ENCODE data around the gene CDC73.
"Not testable (repeated sequence)": the region's sequence is repeated elsewhere in the genome, so short reads cannot be mapped to it uniquely, and the experiment has no call there.

CDC73 gene

DNA sequence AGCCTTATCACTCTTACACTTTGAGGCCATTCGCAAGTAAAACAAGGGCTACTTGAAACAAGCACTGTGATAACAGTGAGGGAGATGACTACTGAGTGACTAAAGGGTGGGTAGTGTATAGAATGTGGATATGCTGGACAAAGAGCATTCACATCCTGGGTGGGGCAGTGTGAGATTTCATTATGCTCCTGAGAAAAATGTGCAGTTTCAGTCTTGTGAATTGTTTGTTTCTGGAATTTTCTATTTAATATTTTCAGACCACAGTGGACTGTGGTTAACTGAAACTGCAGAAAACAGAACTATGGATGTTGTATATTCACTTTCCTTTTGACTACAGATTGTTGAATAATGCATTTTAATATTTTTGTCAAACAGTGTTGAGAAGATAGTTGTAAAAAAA is 89.7 kb downstream of the CDC73 start:
- no peak for TF ChIP-seq GATA1 (IDR thresholded peaks at IDR 0.05; ENCODE audit: low read depth, low read length)
- TF ChIP-seq POLR2A (IDR thresholded peaks at IDR 0.05; ENCODE audit: low read length): no peak

DNA sequence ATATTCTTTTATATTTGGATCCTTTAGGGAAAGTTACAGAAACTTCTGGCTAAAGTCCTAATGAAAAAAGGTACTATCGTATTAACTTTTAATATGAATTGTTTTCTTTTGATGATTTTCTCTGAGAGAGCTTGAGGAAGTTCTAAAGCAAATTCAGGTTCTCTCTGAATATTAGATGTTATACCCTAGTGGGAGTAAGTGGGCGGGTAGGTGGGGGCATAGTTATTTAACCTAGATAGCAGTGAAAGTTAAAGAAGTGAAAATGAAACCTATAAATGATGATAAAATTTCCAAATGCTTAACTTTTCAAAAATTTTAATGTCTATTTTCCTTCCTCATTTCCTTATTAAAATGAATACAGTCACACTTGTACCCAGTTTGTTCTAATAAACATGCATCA is 90.8 kb downstream of the CDC73 start:
- TF ChIP-seq POLR2A (IDR thresholded peaks at IDR 0.05; ENCODE audit: low read length): no peak
- TF ChIP-seq GATA1 (IDR thresholded peaks at IDR 0.05; ENCODE audit: low read depth, low read length): no peak
- no peak for DNase-seq

More for the DNA sequence above, 89.7 kb downstream of the CDC73 start:
- DNase-seq: no peak

DNA sequence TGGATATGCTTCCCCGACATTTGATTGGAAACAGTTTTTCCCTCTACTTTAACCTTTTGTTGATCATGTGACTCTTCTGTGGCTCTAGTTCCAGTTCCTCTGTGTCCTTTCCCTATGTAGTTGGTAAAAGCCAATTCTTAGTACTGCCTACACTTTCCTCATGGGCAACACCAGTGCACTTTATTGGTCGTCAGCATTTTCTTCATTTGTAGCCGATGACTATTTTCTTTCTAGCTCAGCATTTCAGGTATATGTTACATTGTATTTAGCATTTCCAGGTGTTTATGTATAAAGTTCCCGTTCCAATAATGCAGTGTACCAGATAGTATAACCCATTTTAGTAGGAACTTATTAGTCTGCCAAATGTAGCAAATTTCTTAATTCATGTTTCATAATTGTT is 92.2 kb downstream of the CDC73 start:
- no peak for TF ChIP-seq GATA1 (IDR thresholded peaks at IDR 0.05; ENCODE audit: low read depth, low read length)
- TF ChIP-seq POLR2A (IDR thresholded peaks at IDR 0.05; ENCODE audit: low read length): no peak
- no peak for DNase-seq

DNA sequence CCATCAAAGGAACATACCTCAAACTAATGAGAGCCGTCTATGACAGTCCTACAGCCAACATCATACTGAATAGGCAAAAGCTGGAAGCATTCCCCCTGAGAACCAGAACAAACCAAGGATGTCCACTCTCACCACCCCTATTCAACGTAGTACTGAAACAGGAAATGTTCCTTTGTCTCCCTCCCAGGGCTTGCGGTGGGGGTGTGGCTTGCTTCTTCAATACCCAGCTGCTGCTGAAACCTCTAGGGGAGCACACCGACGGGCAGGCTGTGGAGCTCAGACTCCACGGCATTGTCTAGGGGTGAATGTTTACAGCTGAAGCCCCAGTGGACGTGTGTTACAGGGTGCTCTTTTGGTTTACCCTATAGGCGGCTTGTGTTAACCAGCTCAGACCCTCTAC is 95.1 kb downstream of the CDC73 start:
- no peak for DNase-seq
- TF ChIP-seq GATA1 (IDR thresholded peaks at IDR 0.05; ENCODE audit: low read depth, low read length): no peak
- TF ChIP-seq POLR2A (IDR thresholded peaks at IDR 0.05; ENCODE audit: low read length): no peak

DNA sequence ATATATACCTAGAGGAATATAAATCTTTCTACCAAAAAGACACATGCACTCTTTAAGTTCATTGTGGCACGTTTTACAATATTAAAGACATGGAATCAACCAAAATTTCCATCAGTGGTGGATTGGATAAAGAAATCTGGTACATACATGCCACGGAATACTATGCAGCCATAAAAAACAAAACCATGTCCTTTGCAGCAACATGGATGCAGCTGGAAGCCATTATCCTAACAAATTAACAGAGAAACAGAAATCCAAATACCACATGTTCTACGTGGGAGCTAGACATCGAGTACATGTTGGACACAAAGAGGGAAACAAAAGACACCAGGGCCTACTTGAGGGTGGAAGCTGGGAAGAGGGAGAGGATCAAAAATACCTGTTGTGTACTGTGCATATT is 97.6 kb downstream of the CDC73 start:
- TF ChIP-seq GATA1 (IDR thresholded peaks at IDR 0.05; ENCODE audit: low read depth, low read length) (no peak), POLR2A (IDR thresholded peaks at IDR 0.05; ENCODE audit: low read length) (no peak)
- DNase-seq: no peak

DNA sequence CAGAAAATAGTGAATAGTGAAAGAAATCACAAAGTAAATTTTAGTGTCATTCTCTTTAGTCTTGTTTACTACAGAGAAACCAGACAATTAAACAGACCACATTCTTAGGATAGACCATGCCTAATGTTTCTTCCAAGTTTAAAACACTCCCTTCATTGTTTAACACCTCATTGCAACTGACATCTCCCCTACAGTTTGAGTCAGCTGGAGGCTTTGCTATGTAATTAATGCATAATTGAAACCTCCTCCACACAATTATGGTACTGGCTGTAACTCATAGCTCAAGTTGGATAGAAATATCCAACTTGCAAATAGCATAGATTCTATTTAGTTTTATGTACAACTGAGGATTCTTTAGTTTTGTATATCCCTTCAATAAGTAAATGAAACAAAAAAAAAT is 99.8 kb downstream of the CDC73 start:
- TF ChIP-seq POLR2A (IDR thresholded peaks at IDR 0.05; ENCODE audit: low read length) (no peak), GATA1 (IDR thresholded peaks at IDR 0.05; ENCODE audit: low read depth, low read length) (no peak)
- DNase-seq: no peak

DNA sequence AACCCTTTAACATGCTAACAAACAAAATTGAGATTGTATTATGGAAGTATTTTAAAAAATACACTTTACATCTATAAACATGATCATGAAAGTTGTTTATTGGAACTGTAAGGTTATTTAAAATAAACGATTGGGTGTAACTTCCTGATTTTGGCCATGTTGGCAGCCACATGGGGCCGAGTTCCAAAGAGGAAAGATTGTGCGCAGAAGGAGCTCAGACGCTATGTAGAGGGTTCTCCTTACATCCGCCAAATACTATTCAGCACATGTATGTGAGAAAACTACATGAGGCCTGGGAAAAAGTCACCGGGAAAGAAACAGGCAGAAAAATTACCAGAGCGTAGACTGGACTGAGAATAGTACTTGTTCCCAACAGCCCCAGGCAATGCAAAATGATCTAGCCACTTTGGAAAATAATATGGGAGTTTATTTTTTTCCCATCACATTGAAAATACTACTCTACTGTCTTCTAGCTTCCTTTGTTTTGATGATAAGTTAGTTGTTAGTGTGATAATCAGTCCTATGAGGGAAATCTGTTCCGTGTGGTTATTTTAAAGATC is 100.3 kb downstream of the CDC73 start:
- TF ChIP-seq GATA1 (IDR thresholded peaks at IDR 0.05; ENCODE audit: low read depth, low read length): no peak
- TF ChIP-seq POLR2A (IDR thresholded peaks at IDR 0.05; ENCODE audit: low read length): no peak
- DNase-seq: no peak

DNA sequence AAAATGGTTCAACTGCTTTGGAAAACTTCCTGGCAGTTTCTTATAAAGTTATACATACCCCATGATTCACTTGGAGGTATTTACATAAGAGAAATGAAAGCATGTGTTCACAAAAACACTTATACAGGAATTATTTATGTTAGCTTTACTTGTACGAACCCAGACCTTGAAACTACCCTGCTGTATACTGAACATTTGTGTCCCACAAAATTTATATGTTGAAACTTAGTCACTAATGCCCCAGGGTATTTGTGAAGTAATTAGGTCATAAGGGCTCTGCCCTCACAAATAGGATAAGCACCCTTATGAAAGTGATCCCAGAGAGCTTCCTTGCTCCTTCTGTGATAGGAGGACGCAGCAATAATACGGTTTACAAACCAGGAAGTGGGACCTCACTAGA is 107.3 kb downstream of the CDC73 start:
- no peak for DNase-seq
- TF ChIP-seq POLR2A (IDR thresholded peaks at IDR 0.05; ENCODE audit: low read length): no peak
- TF ChIP-seq GATA1 (IDR thresholded peaks at IDR 0.05; ENCODE audit: low read depth, low read length): no peak

DNA sequence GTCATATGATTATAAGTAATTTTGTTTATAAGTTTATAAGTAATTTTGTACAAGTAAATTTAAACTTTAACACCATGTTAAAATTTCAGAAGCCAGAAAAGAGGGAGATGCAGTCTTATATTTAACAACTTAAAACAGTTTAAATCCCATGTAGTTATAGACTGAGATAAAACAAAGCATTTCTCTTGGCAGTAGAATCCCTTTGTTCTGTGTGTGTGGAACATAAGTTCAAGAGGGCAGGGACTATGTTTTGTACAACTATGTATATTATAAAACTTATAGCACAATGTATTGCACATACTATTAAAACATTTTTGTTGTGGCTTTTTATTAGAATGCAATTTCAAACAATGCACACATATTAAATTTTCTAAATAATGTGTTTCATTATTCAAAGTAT is 109.3 kb downstream of the CDC73 start:
- not testable (repeated sequence) for DNase-seq

DNA sequence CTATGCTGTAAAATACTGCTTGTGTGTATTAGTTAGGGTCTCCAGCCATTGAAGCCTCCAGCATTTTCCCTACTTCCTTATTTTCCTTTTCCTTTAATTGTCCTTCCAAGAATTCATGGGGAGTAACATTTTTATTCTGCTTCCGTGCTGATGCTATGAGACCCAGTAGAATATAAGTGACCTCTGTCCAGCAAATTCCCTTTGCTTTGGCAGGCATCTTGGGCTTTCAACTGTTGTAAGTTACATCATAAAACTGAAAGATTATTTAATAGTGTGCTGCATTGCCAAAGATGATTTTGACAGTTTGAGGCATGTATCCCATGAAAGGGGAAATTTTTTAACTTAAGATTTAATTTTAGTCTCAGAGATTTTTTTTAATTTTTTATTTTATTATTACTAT is 112.7 kb downstream of the CDC73 start:
- TF ChIP-seq GATA1 (IDR thresholded peaks at IDR 0.05; ENCODE audit: low read depth, low read length) (no peak), POLR2A (IDR thresholded peaks at IDR 0.05; ENCODE audit: low read length) (no peak)
- DNase-seq: no peak

DNA sequence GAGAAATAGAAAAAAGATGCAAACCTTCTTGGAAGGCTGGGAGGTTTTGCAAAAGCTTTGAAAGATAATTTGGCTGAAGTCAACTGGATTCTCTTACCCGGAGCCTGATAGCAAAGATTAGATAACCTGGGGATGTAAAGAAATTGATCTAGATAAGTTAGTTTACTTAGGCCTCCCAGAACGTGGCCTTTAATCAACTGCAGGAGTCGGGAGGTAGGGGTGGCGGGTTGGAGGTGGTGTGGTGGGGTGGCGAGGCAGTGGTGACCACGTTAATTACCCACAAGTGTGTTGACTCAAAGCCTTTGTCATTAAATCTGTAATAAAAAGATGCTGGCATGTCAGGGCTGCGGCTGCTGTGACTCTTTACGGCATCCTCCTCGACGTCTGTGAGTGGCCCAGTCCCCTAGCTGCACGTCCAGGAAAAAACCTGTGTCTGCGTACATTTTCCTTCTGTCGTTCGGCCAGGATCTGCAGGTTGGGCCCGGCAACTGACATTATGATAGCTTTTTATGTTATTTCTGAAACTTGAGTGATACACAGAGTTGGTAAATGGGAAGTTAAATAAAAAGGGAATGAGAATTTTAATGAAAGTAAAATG is 115.6 kb downstream of the CDC73 start:
- TF ChIP-seq GATA1 (IDR thresholded peaks at IDR 0.05; ENCODE audit: low read depth, low read length): no peak
- no peak for TF ChIP-seq POLR2A (IDR thresholded peaks at IDR 0.05; ENCODE audit: low read length)

DNA sequence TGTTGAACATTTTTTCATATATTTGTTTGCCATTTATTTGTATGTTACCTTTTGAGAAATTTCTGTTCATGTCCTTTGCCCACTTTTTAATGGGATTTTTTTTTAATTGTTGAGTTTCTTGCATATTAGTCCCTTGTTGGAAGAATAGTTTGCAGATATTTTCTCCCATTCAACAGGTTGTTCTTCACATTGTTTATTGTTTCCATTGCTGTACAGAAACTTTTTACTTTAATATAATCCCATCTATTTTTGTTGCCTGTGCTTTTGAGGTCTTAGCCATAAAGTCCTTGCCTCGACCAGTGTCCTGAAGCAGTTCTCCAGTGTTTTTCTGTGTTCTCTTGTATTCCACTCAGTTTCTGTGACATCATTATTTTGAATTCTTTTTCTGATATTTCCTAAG is 118.8 kb downstream of the CDC73 start:
- DNase-seq: no peak
- TF ChIP-seq GATA1 (IDR thresholded peaks at IDR 0.05; ENCODE audit: low read depth, low read length) (no peak), POLR2A (IDR thresholded peaks at IDR 0.05; ENCODE audit: low read length) (no peak)

More for the DNA sequence above, 115.6 kb downstream of the CDC73 start:
- DNase-seq: no peak

DNA sequence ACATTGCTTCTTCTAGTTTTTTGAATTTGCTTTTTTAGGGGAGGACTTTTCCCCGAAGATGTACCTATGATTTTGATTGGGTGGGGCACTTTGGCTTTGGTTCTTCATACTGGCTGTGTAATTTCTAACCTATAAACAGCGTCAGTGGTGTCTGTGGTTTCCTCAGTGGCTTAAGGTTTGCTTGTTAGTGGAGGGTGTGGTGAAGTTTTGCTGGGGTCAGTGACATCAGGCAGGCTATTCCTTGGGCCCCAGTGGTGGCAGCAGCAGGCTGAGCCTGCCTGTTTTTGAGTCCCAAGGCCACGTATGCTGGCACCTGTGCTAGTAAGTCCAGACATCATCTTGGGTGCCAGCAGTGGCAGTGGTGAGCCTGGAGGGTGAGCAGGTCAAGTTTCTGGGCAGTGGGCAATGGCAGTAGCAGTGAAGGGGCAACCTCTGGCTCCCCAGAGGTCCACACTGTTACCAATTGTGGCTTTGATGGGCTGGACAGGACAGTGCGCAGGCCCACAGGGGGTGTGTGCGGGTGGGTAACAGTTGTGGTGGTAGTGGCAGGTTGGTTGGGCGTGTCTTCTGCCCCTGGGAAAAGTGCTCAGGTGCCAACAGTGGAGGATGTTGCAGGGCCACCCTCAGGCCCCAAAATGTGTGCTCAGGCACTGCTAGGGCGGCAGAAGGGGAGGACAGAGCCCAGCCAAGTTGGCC is 119.4 kb downstream of the CDC73 start:
- no peak for DNase-seq
- no peak for TF ChIP-seq GATA1 (IDR thresholded peaks at IDR 0.05; ENCODE audit: low read depth, low read length)
- TF ChIP-seq POLR2A (IDR thresholded peaks at IDR 0.05; ENCODE audit: low read length): no peak

DNA sequence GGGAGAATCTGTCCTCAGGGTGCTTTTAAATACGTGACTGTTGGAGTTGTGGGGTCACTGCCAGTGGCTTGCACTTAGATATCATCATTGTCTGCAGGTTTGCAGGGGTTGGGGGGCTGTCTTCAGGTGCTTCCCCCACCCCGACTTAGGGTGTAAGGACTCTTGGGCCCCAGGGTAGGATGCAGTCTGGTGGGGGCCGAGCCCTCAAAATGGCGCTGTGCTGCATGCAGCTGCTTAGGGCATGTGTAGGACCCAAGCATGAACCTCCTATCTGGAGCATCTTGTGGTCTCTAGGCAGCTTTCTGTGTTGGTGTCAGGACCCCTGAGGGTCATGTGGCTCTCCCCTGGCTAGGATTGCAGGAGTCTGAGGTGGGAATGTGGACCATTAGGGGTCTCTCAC is 120.2 kb downstream of the CDC73 start:
- TF ChIP-seq POLR2A (IDR thresholded peaks at IDR 0.05; ENCODE audit: low read length): no peak
- DNase-seq: no peak

DNA sequence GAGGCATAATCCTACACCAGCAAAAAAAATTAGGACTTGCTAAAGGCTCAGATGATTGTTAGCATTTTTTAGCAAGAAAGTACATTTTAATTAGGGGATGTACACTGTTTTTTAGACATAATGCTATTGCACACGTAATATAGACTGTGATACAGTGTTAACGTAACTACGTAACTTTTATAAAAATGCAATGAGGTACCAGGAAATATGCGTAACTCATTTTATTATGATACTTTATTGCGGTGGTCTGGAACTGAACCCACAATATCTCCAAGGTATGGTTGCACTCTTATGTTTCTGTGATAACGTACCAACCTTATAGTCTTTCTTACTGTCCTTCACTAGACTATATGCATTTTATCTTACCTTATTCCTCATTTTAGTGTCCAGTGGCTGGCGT is 127.4 kb downstream of the CDC73 start:
- no peak for TF ChIP-seq POLR2A (IDR thresholded peaks at IDR 0.05; ENCODE audit: low read length)
- no peak for TF ChIP-seq GATA1 (IDR thresholded peaks at IDR 0.05; ENCODE audit: low read depth, low read length)

More for the DNA sequence above, 127.4 kb downstream of the CDC73 start:
- no peak for DNase-seq

Data from erythroblast (primary cell).